ENCODE measurements around the gene MYCL. TPM values are rescaled to one million over a fixed set of nuclear protein-coding genes. Genes with fewer than 3 reads are reported as not detected.

MYCL gene
- total and polyA plus RNA-seq, 2 of the 4 experiments (the other 2 are of a cell fraction) = 0.72 to 0.87 TPM

- Histone ChIP-seq H3K14ac (replicated peaks; ENCODE audit: low read depth, low read length) (no peak overlapping the region), H2BK15ac (ENCODE audit: low read depth, low read length) (no peak overlapping the region), H2AK5ac (ENCODE audit: low read depth, low read length) (no peak overlapping the region), H2AK9ac (replicated peaks; ENCODE audit: low read depth, low read length, poor library complexity) (no peak overlapping the region), H3K9me1 (ENCODE audit: insufficient read depth, low read length) (peaks cover 6% of the 10 kb centered on the region; the same call in 1 of the 2 replicates), H3K9ac (ENCODE audit: low read depth, low read length) (no peak overlapping the region), H3K27me3 (ENCODE audit: control insufficient read depth, insufficient read depth, low read length) (no peaks in the 10 kb centered on the region), H3K9me3 (ENCODE audit: control insufficient read depth, insufficient read depth, low read length) (no peaks in the 10 kb centered on the region), H4K91ac (ENCODE audit: insufficient read depth, low read depth, low read length) (no peak overlapping the region), H3K27ac (ENCODE audit: insufficient read depth, low read length) (no peak overlapping the region), H3K36me3 (ENCODE audit: control insufficient read depth, insufficient read depth, low read length) (no peaks in the 10 kb centered on the region), H3K4me3 (ENCODE audit: insufficient read depth, low read depth, low read length) (no peak overlapping the region), H3K4me1 (ENCODE audit: control insufficient read depth, insufficient read depth, low read length) (0 out of 2 replicates have a peak, but pooled peaks cover 3% of the 10 kb centered on the region), H3K79me1 (ENCODE audit: low read depth in 1 of 2, low read length in 2 of 2) (peaks cover 25 to 49% of the 10 kb centered on the region in 2 experiments), H4K5ac (ENCODE audit: low read depth, low read length) (no peak overlapping the region), H4K20me1 (ENCODE audit: insufficient read depth, low read length) (peaks cover 32% of the 10 kb centered on the region), H3K4me2 (ENCODE audit: low read depth, low read length) (no peak overlapping the region), H2BK120ac (ENCODE audit: low read depth, low read length) (no peak overlapping the region), H2BK20ac (ENCODE audit: low read depth, low read length) (no peak overlapping the region), H3K18ac (ENCODE audit: low read depth, low read length) (no peak overlapping the region), H4K8ac (ENCODE audit: low read depth in 2 of 2, low read length in 2 of 2) (no peak overlapping the region), H3K56ac (ENCODE audit: extremely low read depth, insufficient read depth, low read length) (no peak overlapping the region), H3K4ac (ENCODE audit: low read depth, low read length) (no peak overlapping the region), H2BK5ac (ENCODE audit: low read depth, low read length, poor library complexity, severe bottlenecking) (peak overlapping the region; percentile 2), H2AFZ (replicated peaks; ENCODE audit: low read length, poor library complexity) (no peak overlapping the region), H3K23ac (ENCODE audit: low read depth, low read length) (no peak overlapping the region)
- dilution Hi-C loops (cut with HindIII; ENCODE audit: low sequenced_read_pairs, unreplicated experiment) (no loop called here), in situ Hi-C loops (cut with MboI; ENCODE audit: low sequenced_read_pairs) (no loop called here), intact Hi-C loops (cut with micrococcal nuclease) (no loop called here)
- ChIA-PET CTCF (no interaction called here), POLR2A (ENCODE audit: unreplicated experiment) (no interaction called here)
- no CpG with 5 or more reads among the region's 2 CpGs for WGBS, 2 experiments (ENCODE audit: extremely low coverage in 2 of 2, insufficient read length in 1 of 2)
- ATAC-seq (ENCODE audit: low read depth) (peak; percentile 99), DNase-seq (peak; percentile 86)
- no peak for TF ChIP-seq POLR2A (IDR thresholded peaks at IDR 0.05; ENCODE audit: low read depth, low read length)
- no peak for TF ChIP-seq RAD21 (IDR thresholded peaks at IDR 0.05; ENCODE audit: low read length)
- no peak for TF ChIP-seq SMC3 (IDR thresholded peaks at IDR 0.05; ENCODE audit: low read depth, low read length)
- TF ChIP-seq FOS (IDR thresholded peaks at IDR 0.05; ENCODE audit: low read depth, low read length) = peak; percentile 36; the same call in 1 of the 2 replicates
- no peak for TF ChIP-seq MAFK (IDR thresholded peaks at IDR 0.05; ENCODE audit: low read depth, low read length)
- peak; percentile 19; the same call in 1 of the 2 replicates for TF ChIP-seq USF2 (IDR thresholded peaks at IDR 0.05; ENCODE audit: low read depth, low read length)
- TF ChIP-seq RFX5 (IDR thresholded peaks at IDR 0.05; ENCODE audit: low read depth, low read length) = no peak
- TF ChIP-seq CHD1 (IDR thresholded peaks at IDR 0.05; ENCODE audit: low read depth, low read length) = no peak
- TF ChIP-seq MAZ (IDR thresholded peaks at IDR 0.05; ENCODE audit: borderline replicate concordance, low read depth, low read length) = no peak
- TF ChIP-seq NFE2L2 (IDR thresholded peaks at IDR 0.05; ENCODE audit: low read depth, low read length) = peak; percentile 33; the same call in 1 of the 2 replicates
- no peak for TF ChIP-seq MXI1 (IDR thresholded peaks at IDR 0.05; ENCODE audit: borderline replicate concordance, low read depth, low read length)
- no peak for TF ChIP-seq RCOR1 (IDR thresholded peaks at IDR 0.05; ENCODE audit: insufficient replicate concordance, low read length)
- peak; percentile 96 for TF ChIP-seq CEBPB (IDR thresholded peaks at IDR 0.05; ENCODE audit: low read depth, low read length)
- no peak for TF ChIP-seq ELK1 (IDR thresholded peaks at IDR 0.05; ENCODE audit: borderline replicate concordance, low read depth, low read length)
- peak; percentile 92 for TF ChIP-seq BHLHE40 (IDR thresholded peaks at IDR 0.05; ENCODE audit: low read depth, low read length)
- TF ChIP-seq CTCF (conservative IDR thresholded peaks at IDR 0.05; ENCODE audit: low read depth, low read length) = no peak
- BruUV-seq (replicated peaks) = no TSS peak
These were observed 35.0 kb downstream of the MYCL start for GRCh38 chr1:39866767-39867166.

Measured in IMR-90 (cell line).